ENCODE results near the gene CAPRIN1. TPM values are rescaled to one million over a fixed set of nuclear protein-coding genes. Genes with fewer than 3 reads are reported as not detected.

CAPRIN1 gene
- total and polyA plus RNA-seq, 10 donors = 44.9 to 188 (median 155) TPM

- intact Hi-C loops (cut with DNase I; ENCODE audit: low total_unique reads) = no loop called here
- Histone ChIP-seq H3K27me3 (replicated peaks in 1 of 7) (no peaks in the 10 kb centered on the region), H3K4me3 (no peak overlapping the region), H3K9me3 (peaks cover 0 to 3% (median under 1%) of the 10 kb centered on the region in 8 donors), H3K27ac (no peak overlapping the region), H3K36me3 (no peaks in the 10 kb centered on the region), H3K4me1 (no peaks in the 10 kb centered on the region)
- TF ChIP-seq, protein P1, sequence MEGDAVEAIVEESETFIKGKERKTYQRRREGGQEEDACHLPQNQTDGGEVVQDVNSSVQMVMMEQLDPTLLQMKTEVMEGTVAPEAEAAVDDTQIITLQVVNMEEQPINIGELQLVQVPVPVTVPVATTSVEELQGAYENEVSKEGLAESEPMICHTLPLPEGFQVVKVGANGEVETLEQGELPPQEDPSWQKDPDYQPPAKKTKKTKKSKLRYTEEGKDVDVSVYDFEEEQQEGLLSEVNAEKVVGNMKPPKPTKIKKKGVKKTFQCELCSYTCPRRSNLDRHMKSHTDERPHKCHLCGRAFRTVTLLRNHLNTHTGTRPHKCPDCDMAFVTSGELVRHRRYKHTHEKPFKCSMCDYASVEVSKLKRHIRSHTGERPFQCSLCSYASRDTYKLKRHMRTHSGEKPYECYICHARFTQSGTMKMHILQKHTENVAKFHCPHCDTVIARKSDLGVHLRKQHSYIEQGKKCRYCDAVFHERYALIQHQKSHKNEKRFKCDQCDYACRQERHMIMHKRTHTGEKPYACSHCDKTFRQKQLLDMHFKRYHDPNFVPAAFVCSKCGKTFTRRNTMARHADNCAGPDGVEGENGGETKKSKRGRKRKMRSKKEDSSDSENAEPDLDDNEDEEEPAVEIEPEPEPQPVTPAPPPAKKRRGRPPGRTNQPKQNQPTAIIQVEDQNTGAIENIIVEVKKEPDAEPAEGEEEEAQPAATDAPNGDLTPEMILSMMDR (IDR thresholded peaks at IDR 0.05 in 8 of 11, conservative IDR thresholded peaks at IDR 0.05 in 3 of 11) = no peak
- TF ChIP-seq POLR2A (IDR thresholded peaks at IDR 0.05) (no peak), POLR2AphosphoS5 (IDR thresholded peaks at IDR 0.05) (no peak)
- DNase-seq = no peak
- WGBS, 5 donors = 67 to 81% (median 76%) methylated on average over 10 of the region's 10 CpGs
These were observed 23.8 kb upstream of the CAPRIN1 start for GRCh38 chr11:34027516-34028408.

GRCh38 chr11:34028425-34028824, 23.1 kb upstream of the CAPRIN1 start:
- DNase-seq = no peak
- 42 to 72% (median 63%) methylated on average over 2 of the region's 2 CpGs for WGBS, 5 donors
- Histone ChIP-seq H3K9me3 (no peaks in the 10 kb centered on the region), H3K27ac (no peak overlapping the region), H3K4me3 (no peak overlapping the region), H3K36me3 (no peaks in the 10 kb centered on the region), H3K4me1 (no peaks in the 10 kb centered on the region), H3K27me3 (replicated peaks in 1 of 7) (no peaks in the 10 kb centered on the region)
- TF ChIP-seq POLR2A (IDR thresholded peaks at IDR 0.05) (no peak), POLR2AphosphoS5 (IDR thresholded peaks at IDR 0.05) (no peak)
- TF ChIP-seq, protein P1 (IDR thresholded peaks at IDR 0.05 in 8 of 11, conservative IDR thresholded peaks at IDR 0.05 in 3 of 11) = no peak
- intact Hi-C loops (cut with DNase I; ENCODE audit: low total_unique reads) = no loop called here

DNA sequence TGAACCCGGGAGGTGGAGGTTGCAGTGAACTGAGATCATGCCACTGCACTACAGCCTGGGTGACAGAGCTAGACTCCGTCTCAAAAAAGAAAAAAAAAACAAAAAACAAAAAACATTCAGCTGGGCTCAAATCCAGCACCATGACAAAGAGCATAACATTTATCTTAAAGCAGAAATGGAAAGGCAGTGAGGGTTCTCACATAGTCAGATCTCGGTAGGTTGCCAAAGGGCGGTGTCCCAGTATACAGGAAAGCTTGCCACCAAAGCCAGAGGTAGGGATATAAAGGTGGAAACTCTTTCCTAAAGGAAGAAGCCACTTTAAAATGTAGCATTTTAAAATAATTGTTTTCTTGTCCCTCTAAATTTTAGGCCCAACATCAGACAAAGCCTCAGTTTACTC, 22.4 kb upstream of the CAPRIN1 start:
- H3K9me3 ChIP-seq = no peaks in the 10 kb centered on the region
- intact Hi-C loops (cut with DNase I; ENCODE audit: low total_unique reads) = no loop called here
- H3K4me3 ChIP-seq = no peak overlapping the region
- H3K36me3 ChIP-seq = no peaks in the 10 kb centered on the region
- no peaks in the 10 kb centered on the region for H3K27me3 ChIP-seq (replicated peaks in 1 of 7)
- 79 to 91% (median 84%) methylated on average over 4 of the region's 4 CpGs for WGBS, 5 donors
- H3K27ac ChIP-seq = no peak overlapping the region
- DNase-seq = no peak
- H3K4me1 ChIP-seq = no peaks in the 10 kb centered on the region
- TF ChIP-seq POLR2A (IDR thresholded peaks at IDR 0.05) = no peak
- TF ChIP-seq, protein P1 (IDR thresholded peaks at IDR 0.05 in 8 of 11, conservative IDR thresholded peaks at IDR 0.05 in 3 of 11) = no peak
- TF ChIP-seq POLR2AphosphoS5 (IDR thresholded peaks at IDR 0.05) = no peak

DNA sequence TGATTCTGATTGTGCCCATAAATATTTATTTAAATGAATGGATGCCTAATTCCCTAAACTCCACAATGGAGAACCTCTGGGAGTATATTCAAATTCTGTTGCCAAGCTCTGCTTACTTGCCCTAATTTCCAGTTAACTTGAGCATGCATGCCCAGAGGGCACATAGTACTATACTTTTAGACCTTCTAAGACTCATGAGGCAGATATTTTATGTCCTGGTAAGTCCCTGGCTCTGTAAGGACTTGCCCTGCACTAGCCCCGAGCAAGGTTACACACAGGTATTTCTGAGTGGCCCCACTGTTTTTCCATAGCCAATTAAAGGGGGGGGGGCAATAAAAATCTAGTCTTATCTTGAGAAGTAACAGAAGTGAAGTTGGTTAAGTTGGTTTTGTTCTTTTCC, 21.1 kb upstream of the CAPRIN1 start:
- H3K27me3 ChIP-seq (replicated peaks in 1 of 7) = no peaks in the 10 kb centered on the region
- no peaks in the 10 kb centered on the region for H3K36me3 ChIP-seq
- TF ChIP-seq POLR2AphosphoS5 (IDR thresholded peaks at IDR 0.05) = no peak
- TF ChIP-seq, protein P1 (IDR thresholded peaks at IDR 0.05 in 8 of 11, conservative IDR thresholded peaks at IDR 0.05 in 3 of 11) = no peak
- TF ChIP-seq POLR2A (IDR thresholded peaks at IDR 0.05) = no peak
- H3K27ac ChIP-seq = no peak overlapping the region
- H3K4me3 ChIP-seq = no peak overlapping the region
- H3K9me3 ChIP-seq = no peaks in the 10 kb centered on the region
- 64 to 82% (median 79%) methylated on average over 1 of the region's 1 CpG for whole genome bisulfite sequencing, 5 donors
- intact Hi-C loops (cut with DNase I; ENCODE audit: low total_unique reads) = no loop called here
- H3K4me1 ChIP-seq = no peaks in the 10 kb centered on the region
- no peak for DNase-seq
